Activated naive CD4-positive, alpha-beta T cell treated with anti-CD3 and anti-CD28 coated beads for 36 hours (primary cell): ENCODE measurements around the gene EXT2. TPM values are rescaled to one million over a fixed set of nuclear protein-coding genes. Genes with fewer than 3 reads are reported as not detected.

Experiments used
- CTCF ChIA-PET: fragments of 350-600 bp; sonication (Branson Sonifier 250); formaldehyde crosslinking; loops from one replicate; lab custom pipeline; 2021; ENCODE audit warnings: antibody characterized with exemption; lab: Charles Lee
- DNase-seq: peaks from one replicate; pipeline ENCODE4 v3.0.0-alpha.2; 2020
- H3K27ac Mint-ChIP-seq: one replicate; pipeline ENCODE4 v1.8.0; 2021; ENCODE audit warnings: mild to moderate bottlenecking, mixed read lengths
- H3K27me3 Mint-ChIP-seq: one replicate; pipeline ENCODE4 v1.8.0; 2021; ENCODE audit warnings: low read depth, mixed read lengths
- H3K36me3 Mint-ChIP-seq: one replicate; pipeline ENCODE4 v1.8.0; 2021; ENCODE audit warnings: low read depth, mixed read lengths
- H3K4me1 Mint-ChIP-seq: one replicate; pipeline ENCODE4 v1.8.0; 2021; ENCODE audit warnings: low read depth, mixed read lengths
- H3K4me3 Mint-ChIP-seq: one replicate; pipeline ENCODE4 v1.8.0; 2021; ENCODE audit warnings: mild to moderate bottlenecking, moderate library complexity, mixed read lengths
- H3K9me3 Mint-ChIP-seq: one replicate; pipeline ENCODE4 v1.8.0; 2021; ENCODE audit warnings: mixed read lengths
- intact Hi-C: fragments of 100-400 bp; cut with micrococcal nuclease; formaldehyde crosslinking; loops from one replicate; pipeline ENCODE4 v1.15.1; 2023
- total RNA-seq, 2 experiments: library from RNA; stranded (reverse); gene quantifications; one replicate each; pipeline ENCODE4 v1.2.3, GENCODE V29; 2021

EXT2 gene
- total RNA-seq, 2 experiments from 2014 or later, result 23.8 to 26.2 TPM

- CTCF ChIA-PET, result interaction anchor here (0.9 to 1.2 kb wide), 2 partner anchors 10 to 65 kb away, joined by 3 to 5 read pairs; no protein-coding TSS in a partner anchor
- Mint-ChIP-seq H3K4me3 (no peak overlapping the region), H3K4me1 (no peaks in the 10 kb centered on the region), H3K36me3 (peaks cover 9% of the 10 kb centered on the region), H3K9me3 (no peaks in the 10 kb centered on the region), H3K27me3 (no peaks in the 10 kb centered on the region), H3K27ac (no peak overlapping the region)
- DNase-seq, result no peak
- intact Hi-C loops, result no loop called here
These were observed 82.9 kb downstream of the EXT2 start for GRCh38 chr11:44178381-44178780.

GRCh38 chr11:44179173-44179572 is 83.7 kb downstream of the EXT2 start:
- Mint-ChIP-seq H3K36me3 (peaks cover 8% of the 10 kb centered on the region), H3K27me3 (no peaks in the 10 kb centered on the region), H3K9me3 (no peaks in the 10 kb centered on the region), H3K4me3 (no peak overlapping the region), H3K4me1 (no peaks in the 10 kb centered on the region), H3K27ac (no peak overlapping the region)
- DNase-seq, result no peak
- CTCF ChIA-PET, result interaction anchor here (0.7 to 1.2 kb wide), 4 partner anchors 9 to 64 kb away, joined by 3 to 5 read pairs (median 3); no protein-coding TSS in a partner anchor
- intact Hi-C loops, result no loop called here

GRCh38 chr11:44180107-44180506 is 84.6 kb downstream of the EXT2 start:
- Mint-ChIP-seq H3K36me3 (peaks cover 12% of the 10 kb centered on the region), H3K9me3 (no peaks in the 10 kb centered on the region), H3K27me3 (no peaks in the 10 kb centered on the region), H3K4me1 (no peaks in the 10 kb centered on the region), H3K4me3 (no peak overlapping the region), H3K27ac (no peak overlapping the region)
- intact Hi-C loops, result no loop called here
- no peak for DNase-seq
- CTCF ChIA-PET, result interaction anchor here (0.5 to 1.2 kb wide), 3 partner anchors 13 to 344 kb away, joined by 3 read pairs; no protein-coding TSS in a partner anchor

GRCh38 chr11:44185522-44185921 is 90.0 kb downstream of the EXT2 start:
- Mint-ChIP-seq H3K27me3 (no peaks in the 10 kb centered on the region), H3K4me3 (no peak overlapping the region), H3K27ac (no peak overlapping the region), H3K4me1 (peaks cover 16% of the 10 kb centered on the region), H3K36me3 (peaks cover 45% of the 10 kb centered on the region), H3K9me3 (peaks cover 22% of the 10 kb centered on the region)
- CTCF ChIA-PET, result no interaction called here
- DNase-seq, result no peak
- intact Hi-C loops, result no loop called here

GRCh38 chr11:44186321-44186930 is 90.9 kb downstream of the EXT2 start:
- Mint-ChIP-seq H3K27ac (no peak overlapping the region), H3K9me3 (peaks cover 22% of the 10 kb centered on the region), H3K27me3 (no peaks in the 10 kb centered on the region), H3K4me1 (peaks cover 19% of the 10 kb centered on the region), H3K36me3 (peaks cover 44% of the 10 kb centered on the region), H3K4me3 (no peak overlapping the region)
- CTCF ChIA-PET, result interaction anchor here (0.6 to 1.5 kb wide), 2 partner anchors 10 to 27 kb away, joined by 3 read pairs; no protein-coding TSS in a partner anchor
- no peak for DNase-seq
- intact Hi-C loops, result no loop called here

GRCh38 chr11:44188643-44189042 is 93.2 kb downstream of the EXT2 start:
- Mint-ChIP-seq H3K27ac (no peak overlapping the region), H3K36me3 (peaks cover 50% of the 10 kb centered on the region), H3K9me3 (peaks cover 22% of the 10 kb centered on the region), H3K27me3 (no peaks in the 10 kb centered on the region), H3K4me3 (no peak overlapping the region), H3K4me1 (peaks cover 31% of the 10 kb centered on the region)
- intact Hi-C loops, result no loop called here
- CTCF ChIA-PET, result interaction anchor here (0.8 kb wide), 1 partner anchor 10 kb away, joined by 5 read pairs; no protein-coding TSS in a partner anchor
- no peak for DNase-seq

- H3K27ac Mint-ChIP-seq, result no peak overlapping the region
- no peaks in the 10 kb centered on the region for H3K27me3 Mint-ChIP-seq
- intact Hi-C loops, result loop anchor here (5.0 kb wide), 4 partner anchors 58 to 323 kb away; partner anchors contain the start of gene EXT2
- no peak overlapping the region for H3K4me3 Mint-ChIP-seq
- H3K4me1 Mint-ChIP-seq, result peaks cover 32% of the 10 kb centered on the region
- H3K36me3 Mint-ChIP-seq, result peaks cover 55% of the 10 kb centered on the region
- no peak for DNase-seq
- H3K9me3 Mint-ChIP-seq, result peaks cover 22% of the 10 kb centered on the region
- CTCF ChIA-PET, result no interaction called here
These were observed 94.8 kb downstream of the EXT2 start for GRCh38 chr11:44189986-44190882.

GRCh38 chr11:44190883-44191230 is 95.4 kb downstream of the EXT2 start:
- Mint-ChIP-seq H3K36me3 (peaks cover 51% of the 10 kb centered on the region), H3K9me3 (peaks cover 22% of the 10 kb centered on the region), H3K27me3 (no peaks in the 10 kb centered on the region), H3K4me1 (peaks cover 32% of the 10 kb centered on the region), H3K27ac (no peak overlapping the region), H3K4me3 (no peak overlapping the region)
- intact Hi-C loops, result loop anchor here (5.0 kb wide), 4 partner anchors 59 to 324 kb away; partner anchors contain the start of gene EXT2
- CTCF ChIA-PET, result no interaction called here
- no peak for DNase-seq

GRCh38 chr11:44191322-44192016 is 96.0 kb downstream of the EXT2 start:
- Mint-ChIP-seq H3K27ac (no peak overlapping the region), H3K36me3 (peaks cover 53% of the 10 kb centered on the region), H3K4me3 (no peak overlapping the region), H3K9me3 (peaks cover 22% of the 10 kb centered on the region), H3K4me1 (peaks cover 32% of the 10 kb centered on the region), H3K27me3 (no peaks in the 10 kb centered on the region)
- CTCF ChIA-PET, result interaction anchor here (0.6 to 2.3 kb wide), 3 partner anchors 16 to 90 kb away, joined by 3 to 8 read pairs (median 3); no protein-coding TSS in a partner anchor
- DNase-seq, result no peak
- intact Hi-C loops, result loop anchor here (2.0 to 5.0 kb wide), 5 partner anchors 59 to 339 kb away; partner anchors contain the start of gene EXT2

GRCh38 chr11:44192017-44192385 is 96.5 kb downstream of the EXT2 start:
- CTCF ChIA-PET, result interaction anchor here (0.6 to 2.3 kb wide), 3 partner anchors 15 to 91 kb away, joined by 3 to 8 read pairs (median 3); no protein-coding TSS in a partner anchor
- Mint-ChIP-seq H3K4me1 (peaks cover 32% of the 10 kb centered on the region), H3K9me3 (peaks cover 22% of the 10 kb centered on the region), H3K4me3 (no peak overlapping the region), H3K27ac (no peak overlapping the region), H3K27me3 (no peaks in the 10 kb centered on the region), H3K36me3 (peaks cover 55% of the 10 kb centered on the region)
- DNase-seq, result no peak
- intact Hi-C loops, result loop anchor here (2.0 to 5.0 kb wide), 5 partner anchors 60 to 339 kb away; partner anchors contain the start of gene EXT2

- intact Hi-C loops, result loop anchor here (2.0 to 5.0 kb wide), 5 partner anchors 60 to 338 kb away; partner anchors contain the start of gene EXT2
- DNase-seq, result peak; percentile 6
- H3K27ac Mint-ChIP-seq, result peak overlapping the region; percentile 38
- peaks cover 54% of the 10 kb centered on the region for H3K36me3 Mint-ChIP-seq
- no peak overlapping the region for H3K4me3 Mint-ChIP-seq
- H3K4me1 Mint-ChIP-seq, result peaks cover 32% of the 10 kb centered on the region
- CTCF ChIA-PET, result interaction anchor here (0.6 to 2.3 kb wide), 2 partner anchors 15 to 42 kb away, joined by 3 to 8 read pairs; no protein-coding TSS in a partner anchor
- no peaks in the 10 kb centered on the region for H3K27me3 Mint-ChIP-seq
- peaks cover 17% of the 10 kb centered on the region for H3K9me3 Mint-ChIP-seq
These were observed 97.1 kb downstream of the EXT2 start for GRCh38 chr11:44192462-44193100.
